ENCODE data around the gene COPS9.

COPS9 gene

GRCh38 chr2:240111253-240111652, 24.9 kb downstream of the COPS9 start:
- no peak for DNase-seq

DNA sequence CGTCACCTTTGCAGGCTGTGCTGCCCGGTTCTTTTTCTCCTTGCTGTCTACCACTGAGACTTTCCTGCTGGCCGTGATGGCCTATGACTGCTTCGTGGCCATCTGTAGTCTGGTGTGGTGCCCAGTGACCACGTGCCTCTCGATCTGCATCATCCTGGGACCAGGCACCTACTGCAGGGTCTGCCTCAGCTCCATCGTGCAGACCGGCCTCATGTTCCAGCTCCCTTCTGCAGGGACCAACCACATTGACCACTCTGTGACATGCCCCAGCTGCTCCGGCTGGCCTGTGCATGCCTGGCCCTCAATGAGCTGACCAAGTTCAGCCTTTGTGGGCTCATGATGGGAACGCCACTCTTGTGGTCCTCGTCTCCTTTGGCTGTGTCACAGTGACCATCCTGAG, 26.7 kb downstream of the COPS9 start:
- no peak for ATAC-seq
- no peak for DNase-seq

More at GRCh38 chr2:240111253-240111652, 24.9 kb downstream of the COPS9 start:
- ATAC-seq = no peak

GRCh38 chr2:240107477-240107796, 28.7 kb downstream of the COPS9 start:
- DNase-seq (no peak), ATAC-seq (no peak)

DNA sequence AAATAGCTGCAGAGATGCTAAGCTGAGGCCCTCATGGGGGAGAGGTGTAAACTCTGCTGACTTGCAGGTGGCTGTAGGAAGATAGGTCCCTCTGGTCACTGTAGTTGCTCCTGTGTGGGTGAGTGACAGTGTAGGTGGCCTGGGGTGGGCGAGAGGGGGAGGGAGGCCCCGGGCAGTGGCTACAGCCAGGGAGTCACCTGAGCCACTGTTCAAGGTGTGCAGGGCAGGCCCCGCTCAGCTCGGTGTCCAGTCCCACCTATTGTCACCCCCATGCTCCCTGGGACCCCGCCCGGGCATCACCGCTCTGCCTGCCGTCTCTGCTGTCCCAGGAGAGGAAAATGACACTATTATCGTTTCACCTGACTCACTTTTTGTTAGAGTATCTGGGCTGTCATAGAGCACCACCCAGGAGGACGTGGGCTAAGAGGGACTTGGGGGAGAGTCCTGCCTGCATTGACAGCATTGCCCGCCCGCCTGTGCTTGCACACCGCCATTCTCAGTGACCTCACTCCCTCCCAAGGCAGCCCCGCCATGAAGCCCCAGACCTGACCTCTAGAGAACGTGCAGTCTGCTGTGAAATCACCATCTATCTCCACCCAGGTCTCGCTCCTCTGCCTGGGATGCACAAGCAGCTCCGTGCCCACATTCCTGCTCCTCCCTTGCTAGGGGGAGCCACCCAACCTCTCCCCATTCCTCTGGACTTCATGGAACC, 29.2 kb downstream of the COPS9 start:
- DNase-seq (no peak), ATAC-seq (no peak)

DNA sequence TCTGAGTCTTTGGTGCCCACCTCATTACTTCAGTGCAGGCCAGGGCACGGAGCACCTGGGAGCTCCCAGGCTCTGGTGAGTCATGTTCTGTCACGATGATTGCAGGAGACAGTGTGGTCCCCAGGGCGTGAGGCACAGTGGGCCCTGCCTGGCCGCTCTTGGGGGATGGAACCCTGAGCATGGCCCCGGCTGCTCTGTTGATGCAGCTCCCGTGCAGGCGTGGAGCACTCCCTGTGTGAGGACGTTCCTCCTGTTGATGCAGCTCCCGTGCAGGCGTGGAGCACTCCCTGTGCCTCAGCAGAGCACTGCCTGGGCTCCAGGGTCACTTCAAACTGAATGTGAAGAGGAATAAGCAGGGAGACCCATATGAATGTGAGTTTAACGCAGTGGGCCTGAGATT, 30.1 kb downstream of the COPS9 start:
- no peak for DNase-seq
- ATAC-seq = no peak

GRCh38 chr2:240103136-240103535, 33.0 kb downstream of the COPS9 start:
- no peak for ATAC-seq
- DNase-seq = no peak

DNA sequence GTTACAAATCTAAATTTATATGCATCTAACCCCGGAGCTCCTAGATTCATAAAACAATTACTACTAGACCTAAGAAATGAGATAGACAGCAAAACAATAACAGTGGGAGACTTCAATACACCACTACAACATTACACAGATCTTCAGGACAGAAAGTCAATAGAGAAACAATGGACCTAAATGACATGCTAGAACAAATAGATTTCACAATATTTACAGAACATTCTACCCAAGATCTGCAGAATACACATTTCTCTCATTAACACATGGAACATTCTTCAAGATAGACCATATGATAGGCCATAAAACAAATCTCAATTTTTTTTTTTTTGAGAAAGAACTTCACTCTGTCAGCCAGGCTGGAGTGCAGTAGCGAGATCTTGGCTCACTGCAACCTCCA, 37.8 kb downstream of the COPS9 start:
- DNase-seq = no peak
- ATAC-seq = no peak

GRCh38 chr2:240095556-240096523, 40.3 kb downstream of the COPS9 start:
- DNase-seq = no peak
- ATAC-seq = no peak

GRCh38 chr2:240089306-240089705, 46.8 kb downstream of the COPS9 start:
- DNase-seq = no peak
- ATAC-seq = no peak

DNA sequence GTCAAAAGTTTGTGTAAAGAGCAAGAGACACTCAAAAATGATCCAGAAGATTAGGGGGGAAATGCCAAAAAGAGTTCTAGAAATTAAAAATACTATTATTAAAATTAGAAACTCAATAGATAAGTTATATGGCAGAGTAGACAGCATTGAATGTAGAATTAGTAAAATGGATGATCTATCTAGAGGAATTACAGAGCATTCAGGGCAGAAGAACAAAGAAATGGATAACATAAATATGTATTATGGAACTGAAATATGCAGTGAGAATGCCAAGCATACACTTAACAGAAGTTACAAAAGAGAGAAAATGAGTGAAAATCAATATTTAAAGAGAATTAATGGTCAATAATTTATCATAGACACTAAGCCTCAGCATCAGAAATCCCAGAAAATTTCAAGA, 49.5 kb downstream of the COPS9 start:
- ATAC-seq = no peak
- DNase-seq = no peak

Data from stimulated activated naive CD8-positive, alpha-beta T cell treated with anti-CD3 and anti-CD28 coated beads, Interleukin-15, Interleukin-2, amounts not matched to agents 100 U/mL and 50 U/mL, for 24 hours (primary cell).